Stimulated activated CD4-positive, alpha-beta T cell treated with anti-CD3 and anti-CD28 coated beads, Interleukin-1b, Interleukin-23, amount 100 ng/mL, for 1 hour (primary cell): ENCODE data around the gene DNAI4.
"Not testable (repeated sequence)": the region's sequence is repeated elsewhere in the genome, so short reads cannot be mapped to it uniquely, and the experiment has no call there.

Source experiments
- DNase-seq, 2 donors: peaks; one replicate each; pipeline ENCODE4 v3.0.0-alpha.2; 2020; ENCODE audit warnings: low read depth in 2 of 2

Gene DNAI4

DNA sequence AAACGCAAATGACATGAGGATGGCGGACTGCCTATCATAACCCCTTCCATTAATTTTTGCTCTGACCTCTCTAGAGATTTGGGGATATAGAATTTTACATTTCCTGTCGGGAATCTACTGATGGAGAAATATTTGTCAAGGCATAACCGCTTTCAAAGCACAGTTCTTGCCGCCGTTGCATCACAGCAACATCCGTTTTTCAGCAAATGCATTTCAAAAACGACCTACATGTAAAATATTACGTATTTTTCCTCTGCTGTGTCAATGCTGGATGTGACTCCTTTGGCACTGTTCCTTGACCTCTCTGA is 5.0 kb upstream of the DNAI4 start:
- no peak for DNase-seq

GRCh38 chr1:66929146-66929688 is 4.6 kb upstream of the DNAI4 start:
- no peak for DNase-seq

DNA sequence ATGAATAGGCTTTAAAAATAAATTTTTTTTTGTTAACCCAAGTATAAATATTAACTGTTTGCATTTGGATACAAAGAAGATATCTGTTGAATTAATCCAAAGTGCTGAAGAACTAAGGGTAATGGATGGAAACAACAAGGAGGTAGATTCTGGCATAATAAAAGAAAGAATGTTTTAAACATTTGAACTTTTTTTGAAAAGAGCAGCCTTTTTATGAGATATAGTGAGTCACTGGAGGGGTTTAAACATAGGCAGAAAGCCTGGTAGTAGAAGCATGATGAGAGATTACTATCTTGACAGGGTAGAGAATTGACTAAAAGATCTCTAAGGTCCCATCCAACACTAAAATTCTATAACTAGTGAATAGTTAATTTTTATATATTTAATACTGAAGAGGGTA is 2.9 kb upstream of the DNAI4 start:
- no peak for DNase-seq

DNA sequence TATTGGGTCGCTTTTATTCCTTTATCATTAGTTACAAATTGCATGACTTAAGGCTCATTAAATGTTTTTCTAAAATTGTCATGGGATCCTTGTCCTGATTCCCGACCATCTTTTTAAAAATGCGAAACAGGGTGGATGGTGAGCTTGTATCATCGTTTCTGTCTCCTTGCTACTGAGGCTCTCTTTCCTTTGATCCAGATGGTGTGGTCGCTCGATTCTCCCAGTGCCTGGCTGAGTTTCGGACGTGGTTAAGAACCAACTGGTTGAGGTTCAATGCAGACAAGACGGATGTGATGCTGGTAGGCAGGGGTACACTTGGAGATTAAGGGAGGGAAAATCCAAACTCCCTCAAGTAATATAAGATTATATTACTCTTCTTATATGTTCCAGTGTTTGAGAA is 1.3 kb upstream of the DNAI4 start:
- DNase-seq = no peak

DNA sequence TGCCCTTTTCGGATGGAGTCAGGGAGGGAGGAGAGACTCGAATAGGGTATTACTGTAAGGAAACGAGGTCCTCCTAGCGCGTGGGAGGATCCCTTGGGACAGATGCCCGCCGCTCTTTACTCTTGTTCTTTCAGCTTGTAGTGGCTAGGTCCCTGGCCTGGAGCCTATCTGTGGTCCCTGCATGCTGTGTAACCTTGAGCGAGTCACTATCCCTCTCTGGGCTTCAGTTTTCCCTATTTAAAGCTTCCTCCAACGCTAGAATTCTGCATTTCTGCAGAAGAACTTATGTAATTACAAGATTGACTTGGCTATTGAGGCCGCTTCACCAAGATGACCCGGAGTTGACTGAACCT is 878 bp upstream of the DNAI4 start:
- DNase-seq = no peak

- DNase-seq = no peak
Measured at GRCh38 chr1:66920543-66920942, 4.1 kb downstream of the DNAI4 start.

GRCh38 chr1:66919828-66920227 is 4.8 kb downstream of the DNAI4 start:
- no peak for DNase-seq

DNA sequence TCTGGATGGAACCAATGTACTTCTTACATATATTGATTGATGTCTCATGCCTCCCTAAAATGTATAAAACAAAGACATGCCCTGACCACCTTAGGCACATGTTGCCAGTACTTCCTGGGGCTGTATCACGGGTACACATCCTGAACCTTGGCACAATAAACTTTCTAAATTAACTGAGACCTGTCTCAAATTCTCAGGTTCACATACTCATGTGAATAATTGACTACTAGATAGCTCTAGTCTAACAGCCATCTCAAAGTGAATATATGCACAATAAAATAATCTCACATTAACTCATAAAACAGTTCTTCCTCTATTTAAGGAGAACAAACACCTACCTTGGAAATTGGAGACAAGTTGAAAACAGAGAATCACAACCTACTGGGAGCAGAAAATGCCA is 5.6 kb downstream of the DNAI4 start:
- DNase-seq = no peak

GRCh38 chr1:66917476-66917875 is 7.2 kb downstream of the DNAI4 start:
- DNase-seq = no peak

DNA sequence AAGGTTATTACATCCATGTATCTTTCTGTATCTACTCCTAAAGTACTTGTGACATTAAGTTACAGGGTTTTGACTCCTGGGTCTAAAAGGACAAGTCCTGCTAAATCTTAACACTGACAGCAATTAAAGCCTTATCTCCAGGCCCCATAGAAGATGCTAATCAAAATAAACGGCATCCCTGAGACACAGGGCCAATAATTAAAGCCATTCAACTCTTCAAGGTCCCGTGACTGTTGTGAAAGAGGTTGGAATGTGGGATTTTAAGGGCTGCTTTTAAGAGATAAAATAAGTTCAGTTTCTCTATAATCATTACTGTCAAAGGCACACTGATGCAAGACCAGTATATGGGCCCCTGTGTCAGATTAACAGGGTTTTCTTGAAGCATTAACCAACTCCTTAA is 8.3 kb downstream of the DNAI4 start:
- DNase-seq = no peak

DNA sequence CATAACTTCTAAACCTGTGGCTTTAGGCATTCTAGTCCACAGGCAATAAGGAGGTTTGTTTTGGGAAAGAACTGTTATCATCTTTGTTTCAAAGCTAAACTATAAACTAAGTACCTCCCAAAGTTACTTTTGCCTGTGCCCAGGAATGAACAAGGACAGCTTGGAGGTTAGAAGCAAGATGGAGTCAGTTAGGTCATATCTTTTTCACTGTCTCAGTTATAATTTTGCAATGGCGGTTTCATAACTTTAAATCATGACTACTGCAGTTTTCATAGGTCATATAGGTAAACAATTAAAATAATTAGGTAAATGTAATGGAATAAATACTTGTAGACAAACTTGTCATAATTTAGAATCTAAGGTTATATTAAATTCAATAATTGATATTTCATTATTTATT is 9.5 kb downstream of the DNAI4 start:
- DNase-seq = not testable (repeated sequence)

DNA sequence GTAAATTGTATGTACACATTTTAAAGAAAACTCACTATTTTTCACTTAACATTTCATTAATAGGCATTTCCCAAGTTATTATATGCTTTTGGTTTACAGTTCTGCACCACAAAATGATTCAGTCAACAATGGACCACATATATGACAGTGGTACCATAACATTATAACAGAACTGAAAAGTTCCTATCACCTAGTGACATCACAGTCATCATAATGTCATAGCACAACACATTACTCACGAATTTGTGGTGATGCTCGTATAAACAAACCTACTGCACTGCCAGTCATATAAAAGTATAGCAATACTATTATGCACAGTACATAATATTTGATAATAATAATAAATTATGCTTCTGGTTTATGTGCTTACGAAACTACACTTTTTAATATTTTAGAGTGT is 30.9 kb downstream of the DNAI4 start:
- no peak for DNase-seq

DNA sequence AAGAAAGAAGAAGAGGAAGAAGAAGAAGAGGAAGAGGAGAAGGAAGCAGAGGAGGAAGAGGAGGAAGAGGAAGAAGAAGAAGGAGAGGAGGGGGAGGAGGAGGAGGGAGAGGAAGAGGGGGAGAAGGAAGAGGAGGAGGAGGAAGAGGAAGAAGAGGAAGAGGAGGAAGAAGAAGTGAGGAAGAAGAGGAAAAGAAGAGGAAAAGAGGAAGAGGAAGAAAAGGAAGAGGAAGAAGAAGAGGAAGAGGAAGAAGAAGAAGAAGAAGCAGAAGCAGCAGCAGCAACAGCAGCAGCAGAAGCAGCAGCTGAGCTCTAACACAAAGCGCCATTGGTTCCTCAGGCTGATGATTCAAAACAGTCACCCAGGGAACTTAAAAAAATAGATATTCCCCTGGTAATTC is 34.0 kb downstream of the DNAI4 start:
- no peak for DNase-seq

- DNase-seq = no peak
Measured at GRCh38 chr1:66889030-66889429, 35.6 kb downstream of the DNAI4 start.

DNA sequence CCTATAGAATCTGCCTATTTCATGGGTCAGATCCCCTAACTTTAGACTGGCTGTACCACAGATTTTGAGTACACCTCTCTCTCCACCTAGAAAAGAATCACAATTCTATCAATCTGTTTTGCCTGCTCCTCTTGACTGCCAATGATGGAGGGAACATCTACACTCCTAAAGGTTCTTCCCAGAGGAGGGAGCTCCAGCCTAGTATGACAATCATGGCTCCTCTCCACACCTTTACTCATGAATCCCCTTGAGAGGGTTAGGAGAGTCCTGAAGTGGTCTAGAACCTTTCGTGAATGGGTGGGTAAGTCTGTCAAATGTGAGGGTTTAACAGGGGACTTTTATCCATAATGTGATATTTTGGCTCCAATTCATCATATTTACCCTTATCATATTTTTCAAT is 48.0 kb downstream of the DNAI4 start:
- no peak for DNase-seq

DNA sequence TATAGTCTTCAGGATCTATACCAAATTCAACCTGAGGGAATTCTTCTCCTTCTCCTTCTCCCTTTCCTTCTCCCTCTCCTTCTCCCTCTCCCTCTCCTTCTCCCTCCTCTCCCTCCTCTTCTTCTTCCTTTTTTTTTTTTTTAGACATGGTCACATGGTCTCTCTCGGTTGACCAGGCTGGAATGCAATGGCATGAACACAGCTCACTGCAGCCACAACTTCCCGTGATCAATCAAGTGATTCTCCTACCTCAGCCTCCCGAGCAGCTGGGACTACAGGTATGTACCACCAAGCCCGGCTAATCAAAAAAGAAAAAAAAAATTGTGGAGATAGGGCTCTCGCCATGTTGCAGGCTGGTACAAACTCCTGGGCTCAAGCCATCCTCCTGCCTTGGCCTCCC is 51.5 kb downstream of the DNAI4 start:
- no peak for DNase-seq

- DNase-seq = not testable (repeated sequence)
Measured at GRCh38 chr1:66872024-66872423, 52.6 kb downstream of the DNAI4 start.

DNA sequence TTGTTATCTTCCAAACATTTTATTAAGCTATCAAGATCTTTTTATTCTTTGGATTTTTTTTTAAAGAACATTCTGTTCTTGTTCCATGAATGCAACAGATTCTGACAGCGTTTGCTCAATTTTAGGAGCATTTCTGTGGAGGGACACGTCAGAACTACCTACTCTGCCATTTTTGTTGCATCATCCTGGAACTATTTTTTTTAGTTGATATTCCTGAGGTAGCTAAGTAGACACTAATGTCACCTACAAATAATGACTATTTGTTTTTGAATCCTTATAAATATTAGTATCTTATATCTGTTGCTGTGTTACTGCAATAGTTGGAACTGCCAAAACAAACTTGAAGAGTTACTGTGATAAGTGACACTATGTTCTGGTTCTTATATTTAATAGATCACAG is 57.2 kb downstream of the DNAI4 start:
- no peak for DNase-seq

- DNase-seq = no peak
Measured at GRCh38 chr1:66860529-66860928, 64.1 kb downstream of the DNAI4 start.

DNA sequence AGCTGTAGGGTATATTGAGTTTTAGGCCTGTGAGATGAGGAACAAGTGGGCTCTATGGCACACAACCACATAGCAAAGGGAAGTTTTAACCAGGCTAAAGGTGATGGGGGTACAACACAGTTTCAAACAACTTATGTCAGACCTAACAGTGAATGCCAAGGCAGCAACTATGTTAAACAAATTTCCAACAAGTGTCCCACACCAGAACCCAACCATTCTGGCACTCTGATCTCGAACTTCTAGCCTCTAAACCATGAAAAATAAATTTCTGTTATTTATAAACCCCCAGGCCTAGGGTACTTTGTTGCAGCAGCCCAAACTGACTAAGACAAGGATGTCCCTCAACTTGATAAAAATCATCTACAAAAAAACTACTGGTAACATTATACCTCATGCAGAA is 71.3 kb downstream of the DNAI4 start:
- DNase-seq = no peak

GRCh38 chr1:66852870-66853269 is 71.8 kb downstream of the DNAI4 start:
- no peak for DNase-seq

- DNase-seq = no peak
Measured at GRCh38 chr1:66850989-66851388, 73.7 kb downstream of the DNAI4 start.

DNA sequence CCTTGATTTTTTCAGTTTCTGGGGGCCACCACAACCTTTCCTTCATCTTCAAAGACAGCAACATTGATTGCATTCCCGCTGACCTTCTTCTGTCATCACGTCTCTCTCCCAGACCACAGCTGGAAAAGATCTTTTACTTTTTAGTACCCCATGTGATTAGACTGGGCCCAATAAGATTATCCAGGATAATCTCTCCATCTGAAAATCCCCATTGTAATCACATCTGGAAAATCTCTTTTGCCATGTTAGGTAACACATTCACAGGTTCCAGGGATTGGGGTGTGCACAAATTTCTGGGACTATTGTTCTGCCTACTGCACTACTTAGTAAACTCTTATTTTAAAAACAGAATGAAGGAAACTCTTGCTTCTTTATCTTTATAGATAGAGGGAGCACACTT is 76.5 kb downstream of the DNAI4 start:
- DNase-seq = no peak

DNA sequence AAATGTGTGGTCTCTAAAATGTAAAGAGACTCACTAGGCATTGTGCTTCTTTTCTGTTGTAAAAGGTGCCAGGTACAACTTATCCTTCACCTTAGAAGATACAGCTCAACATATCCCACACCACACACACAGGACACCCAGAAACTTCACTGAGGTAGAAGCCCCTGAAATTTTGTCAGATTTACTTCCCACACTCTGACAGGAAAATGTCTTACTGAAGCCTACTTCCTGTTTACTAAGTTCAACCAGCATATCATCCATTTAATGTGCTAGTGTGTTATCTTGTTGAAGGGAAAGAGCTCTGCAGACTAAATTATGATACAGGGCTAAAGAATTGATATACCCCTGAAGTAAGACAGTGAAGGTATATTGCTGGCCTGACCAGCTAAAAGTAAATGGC is 83.7 kb downstream of the DNAI4 start:
- DNase-seq = no peak

DNA sequence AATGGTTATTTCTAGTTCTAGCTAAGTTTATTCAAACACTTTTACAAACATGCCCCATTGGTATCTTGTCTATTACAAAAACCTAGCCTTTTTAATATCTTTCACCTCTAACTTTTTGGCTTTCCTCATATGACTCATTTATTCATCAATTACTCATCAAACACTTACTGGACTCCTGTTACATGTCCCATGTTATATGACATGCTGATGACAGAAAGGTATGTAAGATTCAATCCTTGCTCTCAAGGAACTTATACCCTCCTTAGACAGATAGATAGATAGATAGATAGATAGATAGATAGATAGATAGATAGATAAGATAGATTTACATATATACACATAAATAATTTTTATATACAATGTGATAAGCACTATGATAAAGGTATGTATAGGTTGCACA is 89.7 kb downstream of the DNAI4 start:
- no peak for DNase-seq
